HG03520 (cell line): Measurements from ENCODE around the gene GSTP1.
"Not testable (repeated sequence)": the region's sequence is repeated elsewhere in the genome, so short reads cannot be mapped to it uniquely, and the experiment has no call there.

Source experiments
- ATAC-seq: cut with Tn5 transposase; IDR thresholded peaks from one replicate; pipeline ENCODE4 v1.9.1; 2021; ENCODE audit warnings: mild to moderate bottlenecking, moderate library complexity; ENCODE audit not compliant: unreplicated experiment

The GSTP1 gene

DNA sequence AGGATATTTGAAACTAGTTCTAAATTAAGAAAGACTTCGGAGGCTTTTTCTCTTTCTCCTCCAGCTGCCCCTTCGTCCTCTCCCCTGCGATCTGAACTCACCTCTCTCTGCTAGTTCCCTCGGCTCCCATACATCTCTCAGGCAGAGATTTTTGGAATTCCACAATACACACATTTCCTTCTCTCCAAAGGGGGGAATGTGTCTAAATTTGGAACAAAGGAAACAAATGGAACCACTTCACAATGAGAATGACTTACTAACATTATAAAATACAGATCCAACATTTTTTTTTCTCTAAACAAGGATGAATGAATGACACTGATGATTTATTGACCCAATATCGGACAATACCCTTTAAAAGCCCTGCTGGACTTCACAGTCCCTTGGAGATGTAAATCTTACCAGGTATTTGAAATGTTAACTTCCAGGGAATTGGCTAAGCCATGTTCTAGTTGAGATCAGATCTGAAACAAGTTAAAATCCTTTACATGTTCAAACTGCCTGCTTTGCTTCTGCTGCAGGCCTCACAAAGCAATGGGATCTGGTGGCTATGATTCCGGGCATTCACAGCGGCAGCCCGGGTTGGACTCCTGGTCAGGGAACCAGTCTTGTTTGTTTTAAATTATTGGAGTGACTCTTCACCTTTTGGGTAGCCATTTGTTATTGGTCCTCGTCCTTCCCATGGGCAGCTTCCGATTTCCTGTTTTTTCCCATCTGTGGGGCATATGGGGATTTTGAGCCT lies 20.5 kb upstream of the GSTP1 start:
- ATAC-seq = no peak

DNA sequence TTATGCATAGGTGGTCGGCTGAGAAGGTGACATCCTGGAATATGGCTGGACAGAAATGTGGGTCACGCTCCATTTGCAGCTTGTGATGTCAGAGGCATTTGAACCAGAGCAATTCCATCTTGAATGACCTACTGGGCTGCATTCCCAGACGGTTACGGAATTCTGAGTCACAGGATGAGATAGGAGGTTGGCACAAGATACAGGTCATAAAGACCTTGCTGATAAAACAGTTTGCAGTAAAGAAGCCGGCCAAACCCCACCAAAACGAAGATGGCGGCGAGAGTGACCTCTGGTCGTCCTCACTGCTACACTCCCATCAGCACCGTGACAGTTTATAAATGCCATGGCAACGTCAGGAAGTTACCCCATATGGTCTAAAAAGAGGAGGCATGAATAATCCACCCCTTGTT lies 19.9 kb upstream of the GSTP1 start:
- ATAC-seq = not testable (repeated sequence)

DNA sequence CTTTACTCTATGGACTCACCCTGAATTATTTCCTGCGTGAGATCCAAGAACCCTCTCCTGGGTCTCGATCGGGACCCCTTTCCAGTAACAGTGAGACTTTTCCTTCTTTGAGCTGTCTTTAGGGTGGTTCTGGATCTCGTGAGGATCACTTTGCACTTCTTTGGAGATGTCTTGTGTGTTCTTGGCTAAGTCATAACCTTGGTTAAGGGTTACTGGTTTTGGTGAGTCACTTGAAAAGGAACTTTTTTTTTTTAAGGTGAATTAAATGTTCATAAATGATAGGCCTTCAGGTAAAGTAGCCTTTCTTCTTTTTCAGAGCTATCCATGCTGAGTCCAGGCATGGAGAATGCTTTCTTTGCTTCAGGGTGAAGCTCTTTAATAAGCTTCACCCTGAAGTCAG lies 19.4 kb upstream of the GSTP1 start:
- no peak for ATAC-seq

DNA sequence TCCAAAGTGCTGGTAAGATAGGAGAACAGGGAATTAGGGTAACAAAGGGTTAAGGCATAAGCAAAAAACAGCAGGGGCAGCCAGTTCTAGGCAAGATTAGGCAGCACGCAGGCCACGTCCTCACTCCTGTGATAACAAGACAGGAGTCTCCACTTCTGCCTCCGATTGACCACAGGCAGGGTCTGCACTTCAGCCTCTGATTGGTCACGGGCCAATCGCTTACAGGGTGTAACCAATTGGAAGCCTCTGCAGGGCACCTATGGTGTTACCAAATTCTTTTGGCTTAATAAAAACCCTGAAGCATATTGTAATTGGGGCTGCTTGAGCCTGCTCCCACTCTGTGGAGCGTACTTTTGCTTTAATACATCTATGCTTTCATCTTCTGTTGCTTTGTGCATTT lies 12.2 kb upstream of the GSTP1 start:
- ATAC-seq = no peak

DNA sequence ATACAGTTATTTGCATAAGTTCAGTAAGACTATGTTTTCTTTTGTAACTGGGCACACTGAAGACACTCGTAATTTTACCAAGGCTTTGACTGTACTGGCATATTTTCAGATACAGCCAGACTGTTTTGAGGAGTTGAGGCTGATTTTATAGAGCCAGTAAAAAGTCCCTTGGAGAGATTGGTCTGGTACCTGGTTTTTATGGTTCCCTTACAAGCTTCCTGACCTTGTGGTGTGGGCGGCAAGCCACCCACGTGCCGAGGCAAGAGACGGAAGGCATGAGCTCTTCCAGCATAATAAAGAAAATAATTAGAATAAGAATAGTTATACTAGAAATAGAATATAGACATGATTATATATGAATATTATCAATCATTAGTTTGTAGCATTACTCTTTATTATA lies 11.3 kb upstream of the GSTP1 start:
- no peak for ATAC-seq

DNA sequence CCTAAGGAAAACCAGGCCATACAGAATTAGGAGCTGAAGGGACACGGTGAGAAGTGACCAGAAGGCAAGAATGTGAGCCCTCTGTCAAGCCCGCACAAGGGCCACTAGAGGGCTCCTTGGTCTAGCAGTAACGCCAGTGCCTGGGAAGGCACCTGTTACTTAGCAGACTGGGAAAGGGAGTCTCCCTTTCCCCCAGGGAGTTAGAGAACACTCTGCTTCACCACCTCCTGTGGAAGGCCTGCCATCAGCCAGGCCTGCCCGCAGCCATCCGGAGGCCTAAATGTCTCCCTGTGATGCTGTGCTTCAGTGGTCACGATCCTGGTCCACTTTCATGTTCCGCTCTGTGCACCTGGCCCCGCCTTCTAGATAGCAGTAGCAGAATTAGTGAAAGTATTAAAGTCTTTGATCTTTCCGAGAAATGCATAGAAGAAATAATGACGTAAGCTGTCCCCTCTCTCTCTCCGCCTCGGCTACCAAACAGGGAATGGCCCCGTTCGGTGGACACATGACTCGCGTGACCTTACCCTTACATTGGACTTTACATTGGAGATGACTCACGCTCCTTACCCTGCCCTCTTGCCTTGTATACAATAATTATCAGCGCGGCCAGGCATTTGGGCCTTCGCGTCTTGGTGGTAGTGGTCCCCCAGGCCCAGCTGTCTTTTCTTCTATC lies 10.7 kb upstream of the GSTP1 start:
- no peak for ATAC-seq

DNA sequence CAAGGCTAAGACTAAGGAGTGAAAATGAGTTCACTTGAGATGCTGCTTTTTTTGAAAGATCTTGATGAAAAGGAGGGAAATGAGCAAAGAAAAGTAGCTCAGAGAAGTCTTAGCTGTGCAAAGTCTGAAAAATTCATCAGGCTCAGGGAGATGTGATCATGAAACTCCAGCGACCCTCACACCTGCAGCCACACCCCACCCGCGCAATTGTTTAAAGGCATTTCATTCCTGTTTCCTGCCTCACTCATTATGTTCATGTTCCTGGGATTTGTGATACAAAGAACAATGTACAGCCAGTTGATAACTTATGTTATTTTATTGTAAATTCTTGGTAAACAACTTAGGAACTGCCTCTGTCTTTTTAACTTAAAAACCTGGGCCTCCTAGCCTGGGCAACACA lies 8.7 kb upstream of the GSTP1 start:
- ATAC-seq = no peak

DNA sequence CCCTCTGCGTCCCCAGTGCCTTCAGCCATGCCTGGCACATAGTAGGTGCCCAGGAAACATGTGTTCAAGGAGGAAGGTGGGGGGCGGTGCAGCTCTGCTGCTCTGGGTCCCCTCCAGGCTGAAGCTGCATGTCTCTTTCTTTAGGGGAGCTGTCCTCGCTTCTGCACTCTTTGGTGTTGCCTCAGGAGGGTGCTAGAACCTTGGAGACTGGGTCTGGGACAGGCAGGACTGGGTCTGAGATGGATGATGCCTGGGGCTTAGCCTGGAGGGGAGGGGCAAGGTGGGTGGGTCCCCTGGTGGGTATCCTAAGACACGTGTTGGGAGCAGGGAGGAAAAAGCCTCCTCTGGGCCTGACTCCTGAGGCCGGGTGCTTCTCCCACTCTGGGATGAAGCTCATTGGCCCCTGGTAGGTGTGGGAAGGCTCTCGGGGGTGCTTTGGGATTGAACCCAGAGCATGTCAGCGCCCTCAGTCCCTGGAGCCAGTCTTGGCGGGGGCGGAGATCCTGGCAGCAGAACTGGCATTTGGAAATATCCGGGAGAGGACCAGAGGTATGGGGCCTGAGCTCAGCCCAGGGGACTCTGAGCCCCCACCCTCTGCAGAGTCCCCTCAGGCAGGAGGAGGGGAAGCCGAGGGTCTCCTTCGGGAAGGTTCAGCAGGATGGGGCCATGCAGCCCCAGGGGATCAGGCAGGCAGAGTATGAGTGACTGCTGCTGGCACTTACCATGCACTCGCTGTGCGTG lies 6.7 kb upstream of the GSTP1 start:
- ATAC-seq = no peak

DNA sequence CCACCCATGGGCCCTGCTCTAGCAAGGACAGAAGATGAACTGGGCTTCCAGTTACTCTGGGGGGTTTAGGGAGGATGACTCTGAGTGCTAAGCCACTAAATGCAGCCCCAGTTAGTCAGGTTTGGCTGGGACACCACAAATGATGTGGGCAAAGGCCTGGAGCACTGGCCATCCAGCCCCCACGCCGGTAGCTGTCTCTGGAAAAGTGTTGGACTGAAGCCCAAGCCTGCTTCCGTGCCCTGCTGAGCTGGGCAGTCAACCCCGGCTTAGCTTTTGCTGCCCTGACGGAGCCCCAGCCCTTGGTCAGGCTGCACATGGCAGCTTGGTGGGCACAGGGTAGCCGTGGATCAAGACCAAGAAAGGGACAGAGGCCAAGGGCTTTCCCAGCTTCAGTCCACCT lies 5.7 kb upstream of the GSTP1 start:
- no peak for ATAC-seq

DNA sequence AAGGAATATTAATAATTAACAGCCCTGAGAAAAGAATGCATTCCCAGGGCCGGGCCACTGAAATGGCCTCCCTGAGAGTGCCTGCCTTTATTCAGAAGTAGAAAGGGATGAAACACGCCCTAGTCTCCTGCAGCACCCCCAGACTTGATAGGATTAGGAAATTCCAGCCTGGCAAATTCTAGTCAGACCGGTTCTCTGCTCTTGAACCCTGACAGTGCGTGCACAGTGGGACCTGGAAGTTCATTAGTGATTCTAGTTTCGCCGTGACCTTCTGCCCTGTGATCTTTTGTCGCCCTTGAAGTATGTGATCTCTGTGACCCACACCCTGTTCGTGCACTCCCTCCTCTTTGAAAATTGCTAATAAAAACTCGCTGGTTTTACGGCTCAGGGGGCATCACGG lies 2.1 kb upstream of the GSTP1 start:
- no peak for ATAC-seq

DNA sequence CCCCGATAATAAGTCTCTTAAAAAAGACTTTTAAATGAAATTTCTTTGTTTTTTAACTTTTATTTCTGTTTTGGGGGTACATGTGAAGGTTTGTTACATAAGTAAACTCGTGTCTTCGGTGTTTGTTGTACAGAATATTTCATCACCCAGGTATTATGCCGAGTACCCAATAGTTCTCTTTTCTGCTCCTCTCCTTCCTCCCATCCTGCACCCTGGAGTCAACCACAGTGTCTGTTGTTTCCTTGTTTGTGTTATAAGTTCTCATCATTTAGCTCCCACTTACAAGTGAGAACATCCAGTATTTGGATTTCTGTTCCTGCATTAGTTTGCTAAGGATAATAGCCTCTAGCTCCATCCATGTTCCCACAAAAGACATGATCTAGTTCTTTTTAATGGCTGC lies 1.6 kb upstream of the GSTP1 start:
- no peak for ATAC-seq

DNA sequence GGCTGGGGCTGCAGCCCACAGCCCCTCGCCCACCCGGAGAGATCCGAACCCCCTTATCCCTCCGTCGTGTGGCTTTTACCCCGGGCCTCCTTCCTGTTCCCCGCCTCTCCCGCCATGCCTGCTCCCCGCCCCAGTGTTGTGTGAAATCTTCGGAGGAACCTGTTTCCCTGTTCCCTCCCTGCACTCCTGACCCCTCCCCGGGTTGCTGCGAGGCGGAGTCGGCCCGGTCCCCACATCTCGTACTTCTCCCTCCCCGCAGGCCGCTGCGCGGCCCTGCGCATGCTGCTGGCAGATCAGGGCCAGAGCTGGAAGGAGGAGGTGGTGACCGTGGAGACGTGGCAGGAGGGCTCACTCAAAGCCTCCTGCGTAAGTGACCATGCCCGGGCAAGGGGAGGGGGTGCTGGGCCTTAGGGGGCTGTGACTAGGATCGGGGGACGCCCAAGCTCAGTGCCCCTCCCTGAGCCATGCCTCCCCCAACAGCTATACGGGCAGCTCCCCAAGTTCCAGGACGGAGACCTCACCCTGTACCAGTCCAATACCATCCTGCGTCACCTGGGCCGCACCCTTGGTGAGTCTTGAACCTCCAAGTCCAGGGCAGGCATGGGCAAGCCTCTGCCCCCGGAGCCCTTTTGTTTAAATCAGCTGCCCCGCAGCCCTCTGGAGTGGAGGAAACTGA lies 731 bp downstream of the GSTP1 start:
- ATAC-seq = no peak

DNA sequence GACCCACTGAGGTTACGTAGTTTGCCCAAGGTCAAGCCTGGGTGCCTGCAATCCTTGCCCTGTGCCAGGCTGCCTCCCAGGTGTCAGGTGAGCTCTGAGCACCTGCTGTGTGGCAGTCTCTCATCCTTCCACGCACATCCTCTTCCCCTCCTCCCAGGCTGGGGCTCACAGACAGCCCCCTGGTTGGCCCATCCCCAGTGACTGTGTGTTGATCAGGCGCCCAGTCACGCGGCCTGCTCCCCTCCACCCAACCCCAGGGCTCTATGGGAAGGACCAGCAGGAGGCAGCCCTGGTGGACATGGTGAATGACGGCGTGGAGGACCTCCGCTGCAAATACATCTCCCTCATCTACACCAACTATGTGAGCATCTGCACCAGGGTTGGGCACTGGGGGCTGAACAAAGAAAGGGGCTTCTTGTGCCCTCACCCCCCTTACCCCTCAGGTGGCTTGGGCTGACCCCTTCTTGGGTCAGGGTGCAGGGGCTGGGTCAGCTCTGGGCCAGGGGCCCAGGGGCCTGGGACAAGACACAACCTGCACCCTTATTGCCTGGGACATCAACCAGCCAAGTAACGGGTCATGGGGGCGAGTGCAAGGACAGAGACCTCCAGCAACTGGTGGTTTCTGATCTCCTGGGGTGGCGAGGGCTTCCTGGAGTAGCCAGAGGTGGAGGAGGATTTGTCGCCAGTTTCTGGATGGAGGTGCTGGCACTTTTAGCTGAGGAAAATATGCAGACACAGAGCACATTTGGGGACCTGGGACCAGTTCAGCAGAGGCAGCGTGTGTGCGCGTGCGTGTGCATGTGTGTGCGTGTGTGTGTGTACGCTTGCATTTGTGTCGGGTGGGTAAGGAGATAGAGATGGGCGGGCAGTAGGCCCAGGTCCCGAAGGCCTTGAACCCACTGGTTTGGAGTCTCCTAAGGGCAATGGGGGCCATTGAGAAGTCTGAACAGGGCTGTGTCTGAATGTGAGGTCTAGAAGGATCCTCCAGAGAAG lies 1.6 kb downstream of the GSTP1 start:
- no peak for ATAC-seq

DNA sequence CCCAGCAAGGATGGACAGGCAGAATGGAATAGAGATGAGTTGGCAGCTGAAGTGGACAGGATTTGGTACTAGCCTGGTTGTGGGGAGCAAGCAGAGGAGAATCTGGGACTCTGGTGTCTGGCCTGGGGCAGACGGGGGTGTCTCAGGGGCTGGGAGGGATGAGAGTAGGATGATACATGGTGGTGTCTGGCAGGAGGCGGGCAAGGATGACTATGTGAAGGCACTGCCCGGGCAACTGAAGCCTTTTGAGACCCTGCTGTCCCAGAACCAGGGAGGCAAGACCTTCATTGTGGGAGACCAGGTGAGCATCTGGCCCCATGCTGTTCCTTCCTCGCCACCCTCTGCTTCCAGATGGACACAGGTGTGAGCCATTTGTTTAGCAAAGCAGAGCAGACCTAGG lies 2.3 kb downstream of the GSTP1 start:
- ATAC-seq = no peak

DNA sequence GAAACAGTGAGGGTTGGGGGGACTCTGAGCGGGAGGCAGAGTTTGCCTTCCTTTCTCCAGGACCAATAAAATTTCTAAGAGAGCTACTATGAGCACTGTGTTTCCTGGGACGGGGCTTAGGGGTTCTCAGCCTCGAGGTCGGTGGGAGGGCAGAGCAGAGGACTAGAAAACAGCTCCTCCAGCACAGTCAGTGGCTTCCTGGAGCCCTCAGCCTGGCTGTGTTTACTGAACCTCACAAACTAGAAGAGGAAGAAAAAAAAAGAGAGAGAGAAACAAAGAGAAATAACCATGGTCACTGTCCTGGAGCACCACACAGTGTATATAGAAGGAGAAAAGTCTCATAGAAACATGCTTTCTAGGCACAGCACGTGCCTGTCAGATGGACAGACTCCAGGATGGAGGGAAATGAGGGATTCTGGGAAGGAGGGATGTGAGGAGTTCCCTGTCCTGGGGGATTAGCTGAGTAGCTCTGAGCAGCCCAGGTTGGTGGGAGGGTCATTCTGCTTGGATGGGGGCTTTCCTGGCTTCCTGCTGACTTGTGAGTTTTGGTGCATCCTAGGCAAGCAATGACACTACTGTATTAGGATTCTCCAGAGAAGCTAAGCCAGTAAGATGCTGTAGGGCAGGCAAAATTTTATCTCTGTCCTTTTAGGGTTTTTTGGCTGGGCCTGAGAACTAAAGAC lies 3.1 kb downstream of the GSTP1 start:
- no peak for ATAC-seq

DNA sequence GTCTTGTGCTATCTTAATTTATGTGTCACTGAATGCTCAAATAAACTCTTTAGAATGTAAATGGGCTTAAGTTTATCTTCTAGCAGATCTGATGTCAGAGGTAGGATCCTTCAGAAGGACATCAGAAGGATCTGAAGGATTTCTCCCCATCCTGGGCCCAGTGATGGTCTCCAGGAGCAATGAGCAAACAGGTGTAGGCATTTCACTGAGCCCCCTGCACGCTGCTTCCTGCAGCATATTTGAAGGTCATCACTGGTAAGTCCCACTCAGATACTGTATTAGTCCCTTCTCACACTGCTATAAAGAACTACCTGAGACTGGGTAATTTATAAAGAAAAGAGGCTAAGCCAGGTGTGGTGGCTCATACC lies 4.5 kb downstream of the GSTP1 start:
- no peak for ATAC-seq

DNA sequence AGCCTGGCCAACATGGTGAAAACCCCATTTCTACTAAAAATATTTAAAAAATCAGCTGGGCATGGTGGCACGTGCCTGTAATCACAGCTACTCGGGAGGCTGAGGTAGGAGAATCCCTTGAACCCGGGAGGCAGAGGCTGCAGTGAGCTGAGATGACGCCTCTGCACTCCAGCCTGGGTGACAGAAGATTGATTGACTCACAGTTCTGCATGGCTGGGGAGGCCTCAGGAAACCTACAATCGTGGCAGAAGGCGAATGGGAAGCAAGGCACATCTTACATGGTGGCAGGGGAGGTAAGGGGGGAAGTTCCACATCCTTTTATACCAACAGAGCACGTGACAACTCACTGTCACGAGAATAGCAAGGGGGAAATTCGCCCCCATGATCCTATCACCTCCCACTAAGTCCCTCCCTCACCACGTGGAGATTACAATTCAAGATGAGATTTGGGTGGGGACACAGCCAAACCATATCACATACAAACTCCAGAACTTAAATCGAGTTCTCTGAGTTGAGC lies 5.3 kb downstream of the GSTP1 start:
- not testable (repeated sequence) for ATAC-seq

DNA sequence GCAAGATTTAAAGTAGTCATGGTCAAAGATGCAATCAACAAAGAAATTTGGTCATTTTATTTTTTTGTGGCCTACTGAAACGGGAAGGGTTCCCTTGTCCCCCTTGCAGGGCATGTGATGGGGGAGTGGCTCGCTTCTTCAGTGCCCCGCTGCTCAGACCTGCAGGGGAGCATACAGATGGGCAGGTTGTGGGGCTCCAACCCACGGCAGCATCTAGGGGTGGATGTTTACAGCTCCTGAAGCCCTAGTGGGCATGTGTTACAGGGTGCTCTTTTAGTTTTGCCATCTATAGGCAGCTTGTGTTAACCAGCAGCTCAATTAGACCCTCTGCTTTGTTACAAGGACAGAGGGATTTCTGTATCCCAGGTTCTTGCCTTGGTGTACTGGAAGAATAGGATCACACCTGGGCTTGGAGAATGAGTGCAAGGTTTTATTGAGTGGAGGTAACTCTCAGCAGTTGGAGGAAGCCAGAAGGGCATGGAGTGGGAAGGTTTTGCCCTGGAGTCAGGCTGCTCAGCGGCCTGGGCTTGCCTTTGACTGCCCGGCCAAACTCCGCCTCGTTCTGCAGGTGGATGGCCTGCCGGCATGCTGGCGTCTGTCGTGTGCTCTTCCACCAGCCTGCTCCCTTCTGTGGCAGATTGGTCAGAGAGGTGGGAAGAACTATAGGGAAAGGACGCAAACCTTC lies 9.4 kb downstream of the GSTP1 start:
- ATAC-seq = no peak

DNA sequence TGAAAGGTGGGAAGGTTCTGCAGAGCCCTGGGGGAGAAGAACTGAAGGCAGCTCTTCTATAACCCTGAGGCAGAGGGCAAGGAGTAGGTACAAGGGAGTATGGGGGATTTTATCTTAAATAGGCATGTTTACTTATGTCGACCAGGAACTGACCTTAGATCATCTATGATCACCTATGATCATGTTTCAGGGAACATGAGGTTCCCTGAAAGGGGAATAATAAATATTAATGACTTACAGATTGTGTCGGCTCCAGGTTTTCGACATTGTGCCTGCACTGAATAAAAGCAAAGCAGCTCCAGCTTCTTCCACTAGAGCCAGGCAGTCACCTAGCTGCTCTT lies 9.9 kb downstream of the GSTP1 start:
- no peak for ATAC-seq
